Lower lobe of right lung (tissue), 2 donors: Measurements from ENCODE around the gene ZDHHC8. TPM values are rescaled to one million over a fixed set of nuclear protein-coding genes. Genes with fewer than 3 reads are reported as not detected.

Source experiments
- ATAC-seq, 2 donors: fragments of 200-7000 bp; cut with Tn5 transposase; one replicate each; pipeline ENCODE4 v1.9.1; 2020 to 2022; ENCODE audit warnings: mild to moderate bottlenecking in 2 of 2, moderate library complexity in 2 of 2
- DNase-seq: peaks from one replicate; pipeline ENCODE4 v3.0.0-alpha.2; 2020
- H3K27ac ChIP-seq: fragments of 200-600 bp; one replicate; pipeline ENCODE4 v1.8.0; 2022
- H3K27me3 ChIP-seq: fragments of 200-600 bp; one replicate; pipeline ENCODE4 v1.8.0; 2022; ENCODE audit warnings: low read depth
- H3K36me3 ChIP-seq: fragments of 200-600 bp; one replicate; pipeline ENCODE4 v1.8.0; 2022; ENCODE audit warnings: mild to moderate bottlenecking
- H3K4me1 ChIP-seq: fragments of 200-600 bp; one replicate; pipeline ENCODE4 v1.8.0; 2022
- H3K4me3 ChIP-seq: fragments of 200-600 bp; one replicate; pipeline ENCODE4 v1.8.0; 2022; ENCODE audit warnings: mild to moderate bottlenecking
- H3K9me3 ChIP-seq: fragments of 200-600 bp; one replicate; pipeline ENCODE4 v1.8.0; 2022
- intact Hi-C: fragments of 100-400 bp; cut with DNase I; formaldehyde crosslinking; loops from one replicate; pipeline ENCODE4 v1.11.0; 2022
- total RNA-seq: library from RNA; stranded (reverse); fragmentation: NEBNext Ultra II Directional; extraction: Animal tissue kit (Norgen Biotek cat#: 25700); gene quantifications from one replicate; pipeline ENCODE4 v1.2.1, GENCODE V29; 2021
- TF ChIP-seq, protein P1 (sequence below): fragments of 200-600 bp; IDR thresholded peaks from one replicate; pipeline ENCODE4 v1.8.0; 2022; ENCODE audit warnings: antibody characterized with exemption, mild to moderate bottlenecking
- donor health status: DM: no; HTN: yes; CAD: no; lungs with severe emphysema.

The ZDHHC8 gene
- total RNA-seq, 1 donor from 2014 or later, result 77.2 TPM

- Histone ChIP-seq H3K4me1 (no peaks in the 10 kb centered on the region), H3K27ac (no peak overlapping the region), H3K36me3 (no peaks in the 10 kb centered on the region), H3K27me3 (peaks cover 10% of the 10 kb centered on the region), H3K9me3 (no peaks in the 10 kb centered on the region), H3K4me3 (no peak overlapping the region)
- DNase-seq, result no peak
- ATAC-seq, result no peak
- TF ChIP-seq, protein P1, sequence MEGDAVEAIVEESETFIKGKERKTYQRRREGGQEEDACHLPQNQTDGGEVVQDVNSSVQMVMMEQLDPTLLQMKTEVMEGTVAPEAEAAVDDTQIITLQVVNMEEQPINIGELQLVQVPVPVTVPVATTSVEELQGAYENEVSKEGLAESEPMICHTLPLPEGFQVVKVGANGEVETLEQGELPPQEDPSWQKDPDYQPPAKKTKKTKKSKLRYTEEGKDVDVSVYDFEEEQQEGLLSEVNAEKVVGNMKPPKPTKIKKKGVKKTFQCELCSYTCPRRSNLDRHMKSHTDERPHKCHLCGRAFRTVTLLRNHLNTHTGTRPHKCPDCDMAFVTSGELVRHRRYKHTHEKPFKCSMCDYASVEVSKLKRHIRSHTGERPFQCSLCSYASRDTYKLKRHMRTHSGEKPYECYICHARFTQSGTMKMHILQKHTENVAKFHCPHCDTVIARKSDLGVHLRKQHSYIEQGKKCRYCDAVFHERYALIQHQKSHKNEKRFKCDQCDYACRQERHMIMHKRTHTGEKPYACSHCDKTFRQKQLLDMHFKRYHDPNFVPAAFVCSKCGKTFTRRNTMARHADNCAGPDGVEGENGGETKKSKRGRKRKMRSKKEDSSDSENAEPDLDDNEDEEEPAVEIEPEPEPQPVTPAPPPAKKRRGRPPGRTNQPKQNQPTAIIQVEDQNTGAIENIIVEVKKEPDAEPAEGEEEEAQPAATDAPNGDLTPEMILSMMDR, result no peak
- intact Hi-C loops, result no loop called here
These were observed 56.9 kb downstream of the ZDHHC8 start for GRCh38 chr22:20188567-20188877.

DNA sequence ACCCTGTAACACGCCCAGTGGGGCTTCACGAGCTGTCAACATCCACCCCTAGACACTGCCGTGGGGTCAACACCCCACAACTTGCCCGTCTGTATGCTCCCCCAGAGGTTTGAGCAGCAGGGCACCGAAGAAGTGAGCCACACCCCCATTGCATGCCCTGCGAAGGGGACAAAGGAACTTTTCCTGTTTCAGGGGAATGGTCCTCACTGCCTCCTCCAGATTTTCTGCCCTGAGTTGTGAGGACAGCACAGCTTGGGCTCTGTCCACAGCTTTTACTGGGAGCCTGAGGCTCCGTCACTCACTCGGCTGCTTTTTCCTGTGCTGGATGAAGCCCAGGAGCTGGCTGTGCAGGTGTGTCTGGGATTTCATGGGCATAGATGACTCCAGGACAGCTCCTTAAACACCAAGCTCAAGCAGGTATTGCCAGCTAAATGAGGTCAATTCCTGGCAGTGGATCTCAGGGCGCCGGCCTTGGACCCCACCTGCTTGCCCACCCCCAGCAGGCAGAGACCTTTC, 59.5 kb downstream of the ZDHHC8 start:
- Histone ChIP-seq H3K27me3 (no peaks in the 10 kb centered on the region), H3K4me1 (no peaks in the 10 kb centered on the region), H3K9me3 (no peaks in the 10 kb centered on the region), H3K36me3 (no peaks in the 10 kb centered on the region), H3K27ac (no peak overlapping the region), H3K4me3 (no peak overlapping the region)
- intact Hi-C loops, result no loop called here
- TF ChIP-seq, protein P1, result no peak
- no peak for ATAC-seq
- DNase-seq, result no peak

DNA sequence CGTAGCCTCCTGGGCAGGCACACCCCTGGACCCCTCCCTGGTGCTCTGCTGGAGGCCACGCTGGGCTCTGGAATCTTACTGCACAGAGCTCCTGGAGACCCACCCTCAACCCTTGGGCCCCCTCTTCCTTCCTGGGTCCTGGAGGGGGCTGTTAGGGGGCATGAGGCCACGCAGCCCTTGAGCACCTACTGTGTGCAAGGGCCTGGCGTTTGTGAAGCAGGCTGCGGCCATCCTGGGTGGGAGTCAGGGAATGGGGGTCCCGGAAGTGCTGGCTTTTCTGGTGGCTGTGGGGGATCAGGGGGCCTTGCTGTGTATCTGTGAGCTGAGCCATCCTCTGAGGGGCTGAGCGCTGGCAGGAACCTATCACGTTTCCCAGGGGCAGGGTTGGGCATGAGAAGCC, 60.2 kb downstream of the ZDHHC8 start:
- ATAC-seq (no peak), DNase-seq (no peak)
- Histone ChIP-seq H3K27ac (no peak overlapping the region), H3K4me3 (no peak overlapping the region), H3K27me3 (no peaks in the 10 kb centered on the region), H3K36me3 (no peaks in the 10 kb centered on the region), H3K9me3 (no peaks in the 10 kb centered on the region), H3K4me1 (no peaks in the 10 kb centered on the region)
- TF ChIP-seq, protein P1, result no peak
- intact Hi-C loops, result no loop called here

DNA sequence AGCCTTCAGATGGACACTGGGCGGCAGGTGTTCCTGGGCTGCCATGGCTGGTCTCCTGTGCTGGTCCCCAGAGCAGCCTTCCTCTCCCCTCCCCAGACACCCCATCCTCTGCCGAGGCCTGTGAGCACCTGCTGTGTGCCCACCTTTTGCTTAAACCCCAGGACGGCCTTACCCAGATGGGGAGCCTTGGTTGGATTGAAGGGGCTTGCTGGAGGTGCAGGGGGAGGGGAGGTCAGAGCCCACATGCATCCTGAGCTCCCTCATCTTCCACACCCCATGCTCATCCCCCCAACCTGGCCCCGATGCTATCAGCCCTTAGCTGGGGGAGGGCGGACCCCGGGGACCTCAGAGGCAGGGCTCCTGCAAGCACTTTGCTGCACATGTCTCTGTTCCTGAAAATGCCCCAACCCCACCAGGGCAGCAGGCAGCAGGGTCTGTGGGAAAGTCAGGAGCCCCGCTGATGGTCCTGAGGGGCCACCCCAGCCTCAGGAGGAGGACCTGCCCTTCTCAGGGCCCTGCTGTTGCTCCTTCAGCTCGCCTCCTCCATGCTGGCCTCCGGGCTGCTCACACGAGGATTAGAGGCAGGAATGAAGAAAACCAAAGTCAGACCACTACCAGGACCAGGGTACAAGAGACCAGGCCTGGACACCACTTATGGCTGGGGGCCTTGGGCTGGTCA, 60.8 kb downstream of the ZDHHC8 start:
- no peaks in the 10 kb centered on the region for H3K36me3 ChIP-seq
- no peak overlapping the region for H3K4me3 ChIP-seq
- intact Hi-C loops, result no loop called here
- DNase-seq (no peak), ATAC-seq (no peak)
- H3K27ac ChIP-seq, result no peak overlapping the region
- no peaks in the 10 kb centered on the region for H3K9me3 ChIP-seq
- H3K27me3 ChIP-seq, result no peaks in the 10 kb centered on the region
- TF ChIP-seq, protein P1, result no peak
- no peaks in the 10 kb centered on the region for H3K4me1 ChIP-seq

DNA sequence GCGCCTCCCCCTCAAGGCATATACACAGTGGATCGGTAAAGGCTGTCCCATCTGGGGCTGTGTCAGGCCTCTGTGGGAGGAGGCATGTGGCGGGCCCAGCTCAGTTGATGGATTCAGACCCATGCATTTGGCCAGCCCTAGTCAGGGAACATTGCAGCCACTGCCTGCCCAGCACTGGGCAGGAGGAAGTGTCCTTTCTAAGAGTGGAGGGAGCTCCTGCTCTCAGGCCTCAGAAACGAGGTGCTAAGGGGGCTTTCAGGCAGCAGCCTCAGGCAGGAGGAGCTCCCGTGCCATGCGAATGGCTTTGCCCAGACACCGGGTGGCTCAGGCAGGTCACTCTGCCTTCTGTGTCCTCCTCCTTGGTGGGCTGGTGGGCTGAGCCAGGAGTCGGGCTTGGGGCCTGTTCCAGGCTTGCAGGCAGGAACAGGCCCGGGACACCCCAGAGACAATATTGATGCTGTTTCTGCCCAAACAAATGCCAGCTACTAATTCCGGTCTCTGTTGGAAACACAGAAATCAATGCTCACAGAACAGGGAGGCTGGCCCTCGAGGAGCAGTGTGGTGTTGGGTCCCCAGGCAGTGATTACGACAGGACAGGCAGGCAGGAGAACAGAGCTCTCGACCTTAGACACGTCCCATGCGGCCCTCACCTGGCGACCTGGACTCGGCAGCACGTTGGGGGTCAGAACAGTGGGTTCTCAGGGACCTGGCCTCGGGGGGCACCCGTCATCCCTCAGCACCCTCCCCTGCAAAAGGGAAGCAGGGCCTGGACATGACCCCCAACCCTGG, 61.6 kb downstream of the ZDHHC8 start:
- TF ChIP-seq, protein P1, result no peak
- ATAC-seq, result no peak
- intact Hi-C loops, result no loop called here

More for the DNA sequence above, 61.6 kb downstream of the ZDHHC8 start:
- Histone ChIP-seq H3K27ac (no peak overlapping the region), H3K4me3 (no peak overlapping the region), H3K36me3 (no peaks in the 10 kb centered on the region), H3K4me1 (no peaks in the 10 kb centered on the region), H3K27me3 (no peaks in the 10 kb centered on the region), H3K9me3 (no peaks in the 10 kb centered on the region)
- no peak for DNase-seq
